Measurements from ENCODE around the gene SPTBN1.
A peak's percentile ranks its signal among the peaks of the same experiment; 100 is the strongest.

Gene SPTBN1

DNA sequence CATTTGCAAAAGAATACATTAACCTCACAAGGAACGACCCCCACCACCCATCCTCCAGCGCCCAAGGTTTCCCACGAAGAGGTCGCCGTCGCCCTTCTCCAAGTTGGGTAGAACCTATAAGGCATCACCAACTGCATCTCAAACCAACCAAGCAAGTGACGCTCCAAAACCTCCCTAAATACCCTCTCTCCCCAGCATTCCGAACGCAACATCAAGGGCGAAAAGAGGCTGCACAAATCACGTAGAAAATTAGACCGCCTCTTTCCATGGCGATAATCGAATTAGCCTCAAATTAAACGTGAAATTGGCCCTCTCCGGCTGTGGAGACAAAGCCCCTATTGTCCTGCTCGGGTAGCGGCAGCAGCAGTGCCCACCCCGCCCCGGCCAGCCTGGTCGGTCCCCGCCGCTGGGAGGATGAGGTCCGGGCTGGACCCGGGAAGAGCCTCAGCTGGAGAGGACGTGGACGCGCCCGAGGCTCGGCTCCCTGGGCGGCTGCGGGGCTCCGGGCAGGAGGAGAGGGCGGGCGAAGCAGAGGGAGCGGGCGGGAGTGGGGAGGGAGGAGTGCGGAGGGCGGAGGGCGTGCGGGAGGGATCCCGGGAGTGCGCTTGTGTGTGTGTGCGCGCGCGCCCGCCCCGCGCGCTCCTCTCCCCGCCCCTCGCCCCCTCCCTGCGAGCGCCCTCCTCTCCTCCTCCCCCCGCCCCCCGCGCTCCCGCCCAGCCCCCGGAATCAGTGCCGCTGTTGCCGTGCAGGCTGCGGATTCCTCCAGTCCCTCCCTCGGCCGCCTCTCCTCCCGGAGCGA, at the start of gene SPTBN1:
TSS of gene SPTBN1 (plus strand) at position 765 of the 799 bp plus-strand sequence. CDS start 70,092 bp downstream, outside the sequence.
- peak within 1 kb of the TSS; percentile 48 for H3K27ac ChIP-seq
- no peaks in the 10 kb centered on the region for H3K27me3 ChIP-seq (replicated peaks)
- in situ Hi-C loops (cut with HindIII; ENCODE audit: low pct_ligation_motif_present, low sequenced_read_pairs), result no loop called here
- peak within 1 kb of the TSS; percentile 78 for H3K4me3 ChIP-seq (ENCODE audit: low read depth, low read length)
- DNase-seq, result peak; percentile 82
- no peaks in the 10 kb centered on the region for H3K36me3 ChIP-seq (replicated peaks)
- TF ChIP-seq, protein P1, sequence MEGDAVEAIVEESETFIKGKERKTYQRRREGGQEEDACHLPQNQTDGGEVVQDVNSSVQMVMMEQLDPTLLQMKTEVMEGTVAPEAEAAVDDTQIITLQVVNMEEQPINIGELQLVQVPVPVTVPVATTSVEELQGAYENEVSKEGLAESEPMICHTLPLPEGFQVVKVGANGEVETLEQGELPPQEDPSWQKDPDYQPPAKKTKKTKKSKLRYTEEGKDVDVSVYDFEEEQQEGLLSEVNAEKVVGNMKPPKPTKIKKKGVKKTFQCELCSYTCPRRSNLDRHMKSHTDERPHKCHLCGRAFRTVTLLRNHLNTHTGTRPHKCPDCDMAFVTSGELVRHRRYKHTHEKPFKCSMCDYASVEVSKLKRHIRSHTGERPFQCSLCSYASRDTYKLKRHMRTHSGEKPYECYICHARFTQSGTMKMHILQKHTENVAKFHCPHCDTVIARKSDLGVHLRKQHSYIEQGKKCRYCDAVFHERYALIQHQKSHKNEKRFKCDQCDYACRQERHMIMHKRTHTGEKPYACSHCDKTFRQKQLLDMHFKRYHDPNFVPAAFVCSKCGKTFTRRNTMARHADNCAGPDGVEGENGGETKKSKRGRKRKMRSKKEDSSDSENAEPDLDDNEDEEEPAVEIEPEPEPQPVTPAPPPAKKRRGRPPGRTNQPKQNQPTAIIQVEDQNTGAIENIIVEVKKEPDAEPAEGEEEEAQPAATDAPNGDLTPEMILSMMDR (IDR thresholded peaks at IDR 0.05; ENCODE audit: low read depth, low read length, missing control alignments), result no peak

DNA sequence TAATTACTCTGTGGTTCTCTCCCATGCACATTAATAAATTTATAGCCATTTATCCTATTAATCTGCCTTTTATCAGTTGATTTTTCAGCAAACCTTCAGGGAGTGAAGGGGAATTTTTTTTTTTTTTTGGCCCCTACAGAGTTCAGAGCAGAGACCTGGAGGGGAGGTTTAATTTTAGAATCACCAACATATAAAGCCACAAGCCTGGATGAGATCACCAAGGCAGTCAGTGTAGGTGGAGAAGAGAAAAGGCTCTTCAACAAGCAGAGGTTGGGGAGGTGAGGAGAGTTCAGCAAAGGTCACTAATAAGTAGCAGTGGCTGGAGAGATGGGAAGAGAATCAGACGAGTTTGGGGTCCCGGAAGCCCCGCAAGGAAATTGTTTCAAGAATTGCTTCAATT, 48.4 kb upstream of the SPTBN1 start:
- no peak overlapping the region for H3K27ac ChIP-seq
- no peak for DNase-seq
- no peak overlapping the region for H3K4me3 ChIP-seq (ENCODE audit: low read depth, low read length)
- TF ChIP-seq, protein P1 (IDR thresholded peaks at IDR 0.05; ENCODE audit: low read depth, low read length, missing control alignments), result no peak
- no peaks in the 10 kb centered on the region for H3K27me3 ChIP-seq (replicated peaks)
- in situ Hi-C loops (cut with HindIII; ENCODE audit: low pct_ligation_motif_present, low sequenced_read_pairs), result no loop called here
- no peaks in the 10 kb centered on the region for H3K36me3 ChIP-seq (replicated peaks)

- Histone ChIP-seq H3K27ac (no peak overlapping the region), H3K4me3 (ENCODE audit: low read depth, low read length) (no peak overlapping the region), H3K36me3 (replicated peaks) (no peaks in the 10 kb centered on the region), H3K27me3 (replicated peaks) (no peaks in the 10 kb centered on the region)
- DNase-seq, result no peak
- in situ Hi-C loops (cut with HindIII; ENCODE audit: low pct_ligation_motif_present, low sequenced_read_pairs), result no loop called here
- TF ChIP-seq, protein P1 (IDR thresholded peaks at IDR 0.05; ENCODE audit: low read depth, low read length, missing control alignments), result no peak
Measured at GRCh38 chr2:54408288-54408687, 47.8 kb upstream of the SPTBN1 start.

DNA sequence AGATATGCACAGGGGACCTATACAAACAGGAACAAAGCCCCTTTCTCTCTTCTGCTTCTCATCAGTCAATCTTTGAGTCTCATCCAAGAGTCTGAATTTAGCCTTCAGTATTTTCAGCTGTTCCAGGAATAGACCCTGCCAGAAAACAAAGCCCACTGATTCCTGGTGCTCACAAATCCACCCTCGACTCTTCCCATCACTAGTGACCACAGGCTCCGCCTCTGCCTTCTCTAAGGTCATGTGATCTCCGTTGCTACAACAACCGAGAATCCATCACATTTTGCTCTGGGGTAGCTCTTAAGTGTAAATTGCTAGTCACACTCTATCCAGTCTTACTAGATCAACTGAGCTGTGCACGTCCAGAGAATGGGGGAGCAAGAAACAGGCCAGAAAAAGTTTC, 46.4 kb upstream of the SPTBN1 start:
- no peak overlapping the region for H3K4me3 ChIP-seq (ENCODE audit: low read depth, low read length)
- TF ChIP-seq, protein P1 (IDR thresholded peaks at IDR 0.05; ENCODE audit: low read depth, low read length, missing control alignments), result no peak
- H3K36me3 ChIP-seq (replicated peaks), result no peaks in the 10 kb centered on the region
- no peaks in the 10 kb centered on the region for H3K27me3 ChIP-seq (replicated peaks)
- in situ Hi-C loops (cut with HindIII; ENCODE audit: low pct_ligation_motif_present, low sequenced_read_pairs), result no loop called here
- H3K27ac ChIP-seq, result no peak overlapping the region
- DNase-seq, result no peak

GRCh38 chr2:54411801-54412354, 44.2 kb upstream of the SPTBN1 start:
- in situ Hi-C loops (cut with HindIII; ENCODE audit: low pct_ligation_motif_present, low sequenced_read_pairs), result no loop called here
- H3K27ac ChIP-seq, result no peak overlapping the region

More at GRCh38 chr2:54411801-54412354, 44.2 kb upstream of the SPTBN1 start:
- TF ChIP-seq, protein P1 (IDR thresholded peaks at IDR 0.05; ENCODE audit: low read depth, low read length, missing control alignments), result no peak
- H3K36me3 ChIP-seq (replicated peaks), result no peaks in the 10 kb centered on the region
- no peaks in the 10 kb centered on the region for H3K27me3 ChIP-seq (replicated peaks)
- H3K4me3 ChIP-seq (ENCODE audit: low read depth, low read length), result no peak overlapping the region
- DNase-seq, result peak; percentile 80
